SK-N-SH treated with all-trans-retinoic acid at 6 μM for 48 hours (cell line): ENCODE data around the gene TNFRSF21.
"Not testable (repeated sequence)": the region's sequence is repeated elsewhere in the genome, so short reads cannot be mapped to it uniquely, and the experiment has no call there.

ENCODE experiments used
- ATAC-seq: fragments of 200-7000 bp; cut with Tn5 transposase; 3 replicates; pipeline ENCODE4 v1.9.1; 2020; ENCODE audit warnings: mild to moderate bottlenecking, moderate library complexity
- ARNTL ChIP-seq: fragments of 450-650 bp; formaldehyde crosslinking; IDR thresholded peaks from 2 replicates; pipeline ENCODE4 v1.5.0; 2020; ENCODE audit warnings: low read depth, mild to moderate bottlenecking, moderate library complexity, borderline replicate concordance
- BACH2 ChIP-seq: fragments of 250-450 bp; sonication (Bioruptor Pico); IDR thresholded peaks from 2 replicates; pipeline ENCODE4 v1.9.0; 2021; ENCODE audit warnings: mild to moderate bottlenecking, borderline replicate concordance
- CREB5 ChIP-seq: fragments of 250-450 bp; sonication (Bioruptor Pico); IDR thresholded peaks from 2 replicates; pipeline ENCODE4 v1.5.1; 2020; ENCODE audit warnings: low read depth, mild to moderate bottlenecking, moderate library complexity
- CSDC2 ChIP-seq: fragments of 250-450 bp; sonication (Bioruptor Pico); IDR thresholded peaks from 2 replicates; pipeline ENCODE4 v1.5.0; 2020; ENCODE audit warnings: mild to moderate bottlenecking, moderate library complexity
- CSRNP3 ChIP-seq: fragments of 250-450 bp; sonication (Bioruptor Pico); IDR thresholded peaks from 2 replicates; pipeline ENCODE4 v1.5.1; 2021; ENCODE audit warnings: mild to moderate bottlenecking, moderate library complexity
- ISL1 ChIP-seq: fragments of 250-450 bp; sonication (Bioruptor Pico); IDR thresholded peaks from 2 replicates; pipeline ENCODE4 v2.1.2; 2022; ENCODE audit warnings: mild to moderate bottlenecking, moderate library complexity
- OSR1 ChIP-seq: fragments of 250-450 bp; sonication (Bioruptor Pico); IDR thresholded peaks from 2 replicates; pipeline ENCODE4 v1.8.0; 2022; ENCODE audit warnings: moderate library complexity, mild to moderate bottlenecking, inconsistent platforms
- PATZ1 ChIP-seq: fragments of 250-450 bp; sonication (Bioruptor Pico); IDR thresholded peaks from 2 replicates; pipeline ENCODE4 v1.8.0; 2020; ENCODE audit warnings: mild to moderate bottlenecking, moderate library complexity, borderline replicate concordance
- POU6F1 ChIP-seq: fragments of 250-450 bp; sonication (Bioruptor Pico); IDR thresholded peaks from 2 replicates; pipeline ENCODE4 v1.8.0; 2021; ENCODE audit warnings: low read depth, mild to moderate bottlenecking, moderate library complexity, borderline replicate concordance
- PPARA ChIP-seq: fragments of 250-450 bp; sonication (Bioruptor Pico); IDR thresholded peaks from 2 replicates; pipeline ENCODE4 v1.5.0; 2020; ENCODE audit warnings: mild to moderate bottlenecking, borderline replicate concordance
- RARB ChIP-seq: fragments of 250-450 bp; sonication (Bioruptor Pico); IDR thresholded peaks from 2 replicates; pipeline ENCODE4 v1.8.0; 2021; ENCODE audit warnings: mild to moderate bottlenecking, moderate library complexity
- TCF4 ChIP-seq: fragments of 250-450 bp; sonication (Bioruptor Pico); IDR thresholded peaks from 2 replicates; pipeline ENCODE4 v1.8.0; 2021; ENCODE audit warnings: mild to moderate bottlenecking, moderate library complexity, borderline replicate concordance
- TOX ChIP-seq: fragments of 250-450 bp; sonication (Bioruptor Pico); IDR thresholded peaks from 2 replicates; pipeline ENCODE4 v1.8.0; 2021; ENCODE audit warnings: mild to moderate bottlenecking, moderate library complexity, borderline replicate concordance
- TSHZ2 ChIP-seq: fragments of 250-450 bp; sonication (Bioruptor Pico); IDR thresholded peaks from 2 replicates; pipeline ENCODE4 v1.5.0; 2020; ENCODE audit warnings: mild to moderate bottlenecking, moderate library complexity
- ZC3H10 ChIP-seq: fragments of 250-450 bp; sonication (Bioruptor Pico); IDR thresholded peaks from 2 replicates; pipeline ENCODE4 v1.5.1; 2021; ENCODE audit warnings: mild to moderate bottlenecking, moderate library complexity
- ZFP3 ChIP-seq: fragments of 250-450 bp; sonication (Bioruptor Pico); IDR thresholded peaks from 2 replicates; pipeline ENCODE4 v1.5.0; 2020; ENCODE audit warnings: mild to moderate bottlenecking, moderate library complexity
- ZFP30 ChIP-seq: fragments of 450-650 bp; formaldehyde crosslinking; IDR thresholded peaks from 2 replicates; pipeline ENCODE4 v1.5.0; 2022; ENCODE audit warnings: mild to moderate bottlenecking, moderate library complexity
- ZNF565 ChIP-seq: fragments of 450-650 bp; formaldehyde crosslinking; conservative IDR thresholded peaks from 2 replicates; pipeline ENCODE4 v1.5.0; 2020; ENCODE audit warnings: low read depth, mild to moderate bottlenecking, moderate library complexity
- ZNF70 ChIP-seq: fragments of 450-650 bp; formaldehyde crosslinking; IDR thresholded peaks from 2 replicates; pipeline ENCODE4 v1.5.0; 2020; ENCODE audit warnings: mild to moderate bottlenecking, moderate library complexity
- ZNF8 ChIP-seq: fragments of 450-650 bp; formaldehyde crosslinking; IDR thresholded peaks from 2 replicates; pipeline ENCODE4 v1.5.0; 2020; ENCODE audit warnings: mild to moderate bottlenecking, moderate library complexity

The TNFRSF21 gene

GRCh38 chr6:47275640-47276039, 34.1 kb downstream of the TNFRSF21 start:
- no peak for ATAC-seq
- TF ChIP-seq TSHZ2 (no peak), CSRNP3 (CRISPR knock-in tag) (no peak), RARB (CRISPR knock-in tag) (no peak), TOX (CRISPR knock-in tag) (no peak), ZFP3 (CRISPR knock-in tag) (no peak), CREB5 (CRISPR knock-in tag) (no peak), OSR1 (CRISPR knock-in tag) (no peak), BACH2 (CRISPR knock-in tag) (no peak), CSDC2 (CRISPR knock-in tag) (no peak), ZNF565 (CRISPR knock-in tag) (no peak), TCF4 (CRISPR knock-in tag) (no peak), ZC3H10 (CRISPR knock-in tag) (no peak), PPARA (CRISPR knock-in tag) (no peak), ISL1 (CRISPR knock-in tag) (no peak), ZNF8 (CRISPR knock-in tag) (no peak), ZNF70 (CRISPR knock-in tag) (no peak), ZFP30 (CRISPR knock-in tag) (no peak), ARNTL (CRISPR knock-in tag) (no peak), POU6F1 (CRISPR knock-in tag) (no peak)

GRCh38 chr6:47275132-47275531, 34.6 kb downstream of the TNFRSF21 start:
- ATAC-seq: not testable (repeated sequence)

GRCh38 chr6:47268572-47269187, 41.0 kb downstream of the TNFRSF21 start:
- no peak for ATAC-seq
- no peak for TF ChIP-seq ZC3H10 (CRISPR knock-in tag)
- no peak for TF ChIP-seq POU6F1 (CRISPR knock-in tag)
- no peak for TF ChIP-seq CSDC2 (CRISPR knock-in tag)
- TF ChIP-seq BACH2 (CRISPR knock-in tag): no peak
- no peak for TF ChIP-seq ZNF565 (CRISPR knock-in tag)
- no peak for TF ChIP-seq CREB5 (CRISPR knock-in tag)
- TF ChIP-seq CSRNP3 (CRISPR knock-in tag): no peak
- TF ChIP-seq ZFP30 (CRISPR knock-in tag): no peak
- no peak for TF ChIP-seq PATZ1 (CRISPR knock-in tag)
